GM18867 (cell line): ENCODE data around the gene DPM2.
A peak's percentile ranks its signal among the peaks of the same experiment; 100 is the strongest.

ENCODE experiments used
- ATAC-seq: cut with Tn5 transposase; IDR thresholded peaks from one replicate; pipeline ENCODE4 v1.9.1; 2021; ENCODE audit warnings: mild to moderate bottlenecking, moderate library complexity; ENCODE audit not compliant: unreplicated experiment

Gene DPM2

GRCh38 chr9:127973169-127974000 lies 35.7 kb upstream of the DPM2 start:
- ATAC-seq, result no peak

GRCh38 chr9:127972236-127972871 lies 34.7 kb upstream of the DPM2 start:
- ATAC-seq, result no peak

GRCh38 chr9:127971357-127972235 lies 33.9 kb upstream of the DPM2 start:
- ATAC-seq, result no peak

GRCh38 chr9:127970401-127971313 lies 33.0 kb upstream of the DPM2 start:
- peak; percentile 78 for ATAC-seq

GRCh38 chr9:127968700-127969383 lies 31.2 kb upstream of the DPM2 start:
- no peak for ATAC-seq

- ATAC-seq, result no peak
Observed at GRCh38 chr9:127968042-127968441, 30.4 kb upstream of the DPM2 start.

GRCh38 chr9:127967151-127967809 lies 29.6 kb upstream of the DPM2 start:
- no peak for ATAC-seq

GRCh38 chr9:127966416-127967150 lies 28.9 kb upstream of the DPM2 start:
- ATAC-seq, result no peak

- ATAC-seq, result no peak
Observed at GRCh38 chr9:127965953-127966352, 28.3 kb upstream of the DPM2 start.

GRCh38 chr9:127963359-127964064 lies 25.9 kb upstream of the DPM2 start:
- ATAC-seq, result no peak

GRCh38 chr9:127963041-127963358 lies 25.3 kb upstream of the DPM2 start:
- no peak for ATAC-seq

- no peak for ATAC-seq
Observed at GRCh38 chr9:127962278-127962677, 24.6 kb upstream of the DPM2 start.

GRCh38 chr9:127961613-127962155 lies 24.0 kb upstream of the DPM2 start:
- no peak for ATAC-seq

- ATAC-seq, result no peak
Observed at GRCh38 chr9:127961155-127961490, 23.5 kb upstream of the DPM2 start.

- no peak for ATAC-seq
Observed at GRCh38 chr9:127960410-127961154, 22.9 kb upstream of the DPM2 start.

GRCh38 chr9:127959841-127960409 lies 22.3 kb upstream of the DPM2 start:
- no peak for ATAC-seq

- no peak for ATAC-seq
Observed at GRCh38 chr9:127959398-127959797, 21.7 kb upstream of the DPM2 start.
